ENCODE measurements around the gene GP1BB.

GP1BB gene

GRCh38 chr22:19767427-19768341 lies 44.3 kb downstream of the GP1BB start:
- DNase-seq, result no peak

GRCh38 chr22:19769393-19769715 lies 46.0 kb downstream of the GP1BB start:
- DNase-seq, result no peak

- no peak for DNase-seq
These were observed 47.2 kb downstream of the GP1BB start for GRCh38 chr22:19770349-19771220.

GRCh38 chr22:19772422-19772672 lies 49.0 kb downstream of the GP1BB start:
- no peak for DNase-seq

GRCh38 chr22:19772673-19773469 lies 49.5 kb downstream of the GP1BB start:
- DNase-seq, result no peak

GRCh38 chr22:19773470-19774040 lies 50.2 kb downstream of the GP1BB start:
- DNase-seq, result no peak
